LNCAP (cell line): ENCODE data around the gene ERAS.

Source experiments
- TF ChIP-seq, protein P1 (sequence below): fragments of 450-650 bp; IDR thresholded peaks from 2 replicates; pipeline ENCODE4 v1.5.1; 2017; ENCODE audit warnings: mild to moderate bottlenecking

The ERAS gene

DNA sequence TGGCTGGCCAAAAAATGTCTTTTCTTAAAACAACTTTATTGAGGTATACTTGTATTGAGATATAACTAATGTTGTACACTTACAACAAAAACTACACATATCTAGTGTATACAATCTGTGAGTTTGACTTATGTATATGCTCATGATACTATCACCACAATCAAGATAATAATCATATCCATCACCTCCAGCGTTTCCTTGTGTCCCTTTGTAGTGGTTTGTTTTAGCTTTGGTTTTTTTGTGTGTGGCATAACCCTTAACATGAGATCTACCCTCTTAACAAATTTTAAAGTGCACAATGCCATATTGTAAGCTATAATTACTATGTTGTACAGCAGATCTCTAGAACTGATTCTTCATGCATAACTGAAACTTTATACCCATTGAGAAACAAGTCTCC, 22.5 kb downstream of the ERAS start:
- TF ChIP-seq, protein P1, sequence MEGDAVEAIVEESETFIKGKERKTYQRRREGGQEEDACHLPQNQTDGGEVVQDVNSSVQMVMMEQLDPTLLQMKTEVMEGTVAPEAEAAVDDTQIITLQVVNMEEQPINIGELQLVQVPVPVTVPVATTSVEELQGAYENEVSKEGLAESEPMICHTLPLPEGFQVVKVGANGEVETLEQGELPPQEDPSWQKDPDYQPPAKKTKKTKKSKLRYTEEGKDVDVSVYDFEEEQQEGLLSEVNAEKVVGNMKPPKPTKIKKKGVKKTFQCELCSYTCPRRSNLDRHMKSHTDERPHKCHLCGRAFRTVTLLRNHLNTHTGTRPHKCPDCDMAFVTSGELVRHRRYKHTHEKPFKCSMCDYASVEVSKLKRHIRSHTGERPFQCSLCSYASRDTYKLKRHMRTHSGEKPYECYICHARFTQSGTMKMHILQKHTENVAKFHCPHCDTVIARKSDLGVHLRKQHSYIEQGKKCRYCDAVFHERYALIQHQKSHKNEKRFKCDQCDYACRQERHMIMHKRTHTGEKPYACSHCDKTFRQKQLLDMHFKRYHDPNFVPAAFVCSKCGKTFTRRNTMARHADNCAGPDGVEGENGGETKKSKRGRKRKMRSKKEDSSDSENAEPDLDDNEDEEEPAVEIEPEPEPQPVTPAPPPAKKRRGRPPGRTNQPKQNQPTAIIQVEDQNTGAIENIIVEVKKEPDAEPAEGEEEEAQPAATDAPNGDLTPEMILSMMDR, result no peak

DNA sequence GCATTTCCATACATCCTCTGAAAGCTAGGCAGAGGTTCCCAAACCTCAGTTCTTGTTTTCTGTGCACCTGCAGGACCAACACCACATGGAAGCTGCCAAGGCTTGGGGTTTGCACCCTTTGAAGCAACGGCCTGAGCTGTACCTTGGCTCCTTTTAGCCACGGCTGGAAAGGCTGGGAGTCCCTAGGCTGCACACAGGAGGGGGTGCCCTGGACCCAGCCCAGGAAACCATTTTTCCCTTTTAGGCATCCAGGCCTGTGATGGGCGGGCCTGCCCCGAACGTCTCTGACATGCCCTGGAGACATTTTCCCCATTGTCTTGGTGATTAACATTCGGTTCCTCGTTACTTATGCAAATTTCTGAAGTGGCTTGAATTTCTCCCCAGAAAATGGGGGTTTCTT, 26.5 kb downstream of the ERAS start:
- TF ChIP-seq, protein P1, result no peak

DNA sequence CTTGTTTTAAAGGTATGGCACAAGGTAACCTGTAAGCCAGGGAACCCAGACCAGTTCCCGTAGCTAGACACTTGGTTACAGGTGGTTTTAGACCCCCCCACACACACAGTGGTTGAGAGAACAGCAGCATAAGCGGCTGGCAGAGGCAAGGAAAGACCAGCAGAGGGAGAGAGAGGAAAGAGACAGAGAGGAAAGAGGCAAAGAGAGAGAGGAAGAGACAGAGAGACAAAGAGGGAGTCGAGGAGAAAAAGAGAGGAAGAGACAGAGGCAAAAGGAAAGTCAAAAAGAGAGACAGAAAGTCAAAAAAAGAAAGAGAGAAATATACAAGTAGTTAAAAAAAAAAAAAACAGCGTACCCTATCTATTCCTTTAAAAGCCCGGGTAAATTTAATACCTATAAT, 28.6 kb downstream of the ERAS start:
- TF ChIP-seq, protein P1, result no peak

DNA sequence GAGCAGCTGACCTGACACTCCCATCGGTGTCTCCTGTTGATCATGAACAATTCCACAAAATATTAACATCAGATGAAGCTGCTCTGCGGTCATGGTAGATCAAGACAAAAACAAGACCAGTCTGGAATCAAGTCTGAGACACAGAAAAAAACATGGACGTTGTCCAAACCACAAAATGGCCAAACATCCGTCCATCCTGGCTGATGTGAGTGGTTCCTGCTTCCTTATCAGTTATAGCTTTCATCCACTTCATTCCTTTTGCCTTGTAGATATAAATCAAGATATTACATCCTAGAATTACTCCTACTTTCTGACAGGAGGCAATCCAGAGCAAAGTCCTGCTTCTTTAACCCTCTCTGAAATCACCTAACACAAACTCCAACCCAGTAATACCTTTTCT, 37.9 kb downstream of the ERAS start:
- TF ChIP-seq, protein P1, result no peak
